Measurements from ENCODE around the gene ZNF281.
"Not testable (repeated sequence)": the region's sequence is repeated elsewhere in the genome, so short reads cannot be mapped to it uniquely, and the experiment has no call there.

The ZNF281 gene

DNA sequence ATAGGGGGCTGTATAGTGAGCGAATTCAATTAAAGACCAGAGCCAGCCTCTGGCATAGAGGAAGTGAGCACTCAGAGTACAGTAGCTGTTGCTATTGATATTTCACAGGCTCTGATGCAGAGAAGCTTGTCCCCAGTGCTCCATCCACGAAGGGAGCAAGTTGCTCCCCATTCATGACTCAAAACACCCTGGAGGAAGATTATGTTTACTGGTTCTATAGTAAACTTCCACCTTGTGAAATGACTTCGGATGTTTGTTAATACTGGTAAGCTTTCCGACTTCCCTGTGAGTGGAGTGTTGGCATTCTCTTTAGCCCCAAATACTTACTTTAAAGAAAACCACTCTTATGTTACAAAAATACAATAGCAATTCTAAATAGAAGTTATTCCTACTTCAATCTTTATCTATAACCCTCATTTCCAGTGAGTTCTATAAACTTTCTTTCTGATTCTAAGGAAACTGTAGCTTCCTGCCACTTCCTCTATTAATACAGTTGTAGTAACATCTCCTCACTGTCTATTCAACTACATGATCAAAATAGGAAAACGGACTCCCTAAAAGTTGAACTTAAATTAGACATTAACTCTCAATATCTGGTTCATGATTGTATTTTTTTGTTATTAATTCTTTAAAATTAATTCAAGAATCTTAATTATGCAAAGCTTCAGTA is 46.4 kb downstream of the ZNF281 start:
- no peak for DNase-seq

DNA sequence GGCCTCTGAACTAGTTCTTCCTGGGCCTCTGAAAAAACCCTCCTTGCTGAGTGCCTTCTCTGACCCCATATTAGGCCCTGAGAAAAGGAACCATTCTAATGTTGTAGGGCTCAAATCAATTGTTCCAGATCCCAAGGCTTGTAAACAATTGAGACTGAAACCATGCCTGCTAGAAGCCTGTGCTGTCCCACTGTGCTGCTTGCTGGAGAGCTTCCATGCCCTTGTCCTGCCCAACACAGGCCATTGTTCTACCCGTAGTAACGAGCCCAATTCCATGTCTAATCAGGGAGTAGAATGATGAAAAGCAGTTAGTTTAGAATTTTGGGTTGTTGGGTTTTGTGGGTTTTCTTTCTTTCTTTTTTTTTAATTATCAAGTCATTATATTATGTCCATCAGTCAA is 47.4 kb downstream of the ZNF281 start:
- no peak for DNase-seq

DNA sequence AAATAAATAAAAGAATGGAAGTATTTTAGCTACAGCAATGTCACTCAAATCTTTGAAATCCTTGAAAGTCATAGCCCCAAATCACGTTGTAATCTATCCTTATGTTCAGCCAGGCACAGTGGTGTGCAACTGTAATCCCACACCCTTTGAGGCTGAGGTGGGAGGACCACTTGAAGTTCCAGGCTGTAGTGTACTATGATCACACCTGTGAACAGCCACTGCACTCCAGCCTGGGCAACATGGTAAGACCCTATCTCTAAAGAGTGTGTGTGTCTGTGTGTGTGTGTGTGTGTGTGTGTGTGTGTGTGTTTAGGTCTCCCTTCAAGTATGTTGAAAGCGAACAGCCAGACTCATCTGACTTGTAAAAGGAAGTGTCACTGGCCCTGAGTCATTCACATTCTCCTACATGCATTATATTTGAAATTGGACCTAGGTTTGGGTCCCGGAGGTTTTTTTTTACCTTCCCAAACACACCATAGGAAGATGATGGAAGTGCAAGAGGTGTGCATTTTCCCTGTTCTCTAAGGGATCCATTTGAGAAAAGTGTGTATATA is 50.1 kb downstream of the ZNF281 start:
- DNase-seq, result peak; percentile 50

DNA sequence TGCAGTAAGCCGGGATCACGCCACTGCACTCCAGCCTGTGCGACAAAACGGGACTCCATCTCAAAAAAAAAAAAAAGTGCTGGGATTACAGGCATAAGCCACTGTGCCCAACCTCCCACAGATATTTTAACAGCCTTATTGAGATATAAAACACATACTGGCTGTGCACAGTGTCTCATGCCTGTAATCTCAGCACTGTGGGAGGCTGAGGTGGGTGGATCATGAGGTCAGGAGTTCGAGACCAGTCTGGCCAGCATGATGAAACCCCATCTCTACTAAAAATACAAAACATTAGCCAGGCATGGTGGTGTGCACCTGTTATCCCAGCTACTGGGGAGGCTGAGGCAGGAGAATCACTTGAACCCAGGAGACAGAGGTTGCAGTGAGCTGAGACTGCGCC is 51.9 kb downstream of the ZNF281 start:
- not testable (repeated sequence) for DNase-seq

DNA sequence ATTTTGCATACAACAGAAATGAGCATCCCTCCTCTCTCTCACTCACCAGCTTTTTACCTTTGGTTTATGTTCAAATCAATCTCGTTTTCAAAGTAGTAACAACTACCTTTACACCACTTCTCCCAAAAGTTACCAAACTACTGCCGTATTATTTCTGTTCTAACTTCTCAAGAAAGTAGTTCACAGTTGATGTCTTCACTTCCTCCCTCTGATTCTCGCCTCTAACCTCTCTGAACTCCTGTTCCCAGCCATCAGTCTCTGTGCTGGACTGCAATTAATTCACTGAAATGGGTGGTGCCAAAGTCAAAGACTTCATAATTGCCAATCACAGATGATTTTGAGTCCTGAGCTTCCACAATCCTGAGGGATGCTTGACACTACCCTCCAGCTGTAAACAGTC is 54.0 kb downstream of the ZNF281 start:
- DNase-seq, result no peak

Data from EL (cell line).